ENCODE measurements around the gene LRRC2.

The LRRC2 gene

GRCh38 chr3:46517784-46518181, 48.3 kb downstream of the LRRC2 start:
- Histone ChIP-seq H3K27ac (no peak overlapping the region), H2AFZ (no peak overlapping the region), H3K9me3 (ENCODE audit: control insufficient read depth, low read length) (no peaks in the 10 kb centered on the region), H3K4me3 (ENCODE audit: low read depth, low read length) (no peak overlapping the region), H3K4me2 (ENCODE audit: low read length) (no peak overlapping the region), H3K27me3 (ENCODE audit: control insufficient read depth, insufficient read depth, low read length) (no peaks in the 10 kb centered on the region), H3K4me1 (no peaks in the 10 kb centered on the region), H3K36me3 (ENCODE audit: control insufficient read depth, insufficient read depth, low read length) (no peaks in the 10 kb centered on the region), H3K9ac (no peak overlapping the region), H3K79me2 (no peaks in the 10 kb centered on the region)
- TF ChIP-seq CTCF (IDR thresholded peaks at IDR 0.05), result no peak

GRCh38 chr3:46517016-46517783, 48.9 kb downstream of the LRRC2 start:
- Histone ChIP-seq H3K4me1 (no peaks in the 10 kb centered on the region), H3K27ac (no peak overlapping the region), H3K27me3 (ENCODE audit: control insufficient read depth, insufficient read depth, low read length) (no peaks in the 10 kb centered on the region), H3K4me3 (ENCODE audit: low read depth, low read length) (no peak overlapping the region), H3K79me2 (no peaks in the 10 kb centered on the region), H2AFZ (no peak overlapping the region), H3K9me3 (ENCODE audit: control insufficient read depth, low read length) (no peaks in the 10 kb centered on the region), H3K36me3 (ENCODE audit: control insufficient read depth, insufficient read depth, low read length) (no peaks in the 10 kb centered on the region), H3K9ac (no peak overlapping the region), H3K4me2 (ENCODE audit: low read length) (no peak overlapping the region)
- no peak for TF ChIP-seq CTCF (IDR thresholded peaks at IDR 0.05)

- H3K4me2 ChIP-seq (ENCODE audit: low read length), result no peak overlapping the region
- H3K27ac ChIP-seq, result no peak overlapping the region
- H3K27me3 ChIP-seq (ENCODE audit: control insufficient read depth, insufficient read depth, low read length), result no peaks in the 10 kb centered on the region
- H3K9ac ChIP-seq, result no peak overlapping the region
- no peak overlapping the region for H2AFZ ChIP-seq
- H3K36me3 ChIP-seq (ENCODE audit: control insufficient read depth, insufficient read depth, low read length), result no peaks in the 10 kb centered on the region
- H3K79me2 ChIP-seq, result no peaks in the 10 kb centered on the region
- H3K4me1 ChIP-seq, result no peaks in the 10 kb centered on the region
- no peaks in the 10 kb centered on the region for H3K9me3 ChIP-seq (ENCODE audit: control insufficient read depth, low read length)
- H3K4me3 ChIP-seq (ENCODE audit: low read depth, low read length), result no peak overlapping the region
- no peak for TF ChIP-seq CTCF (IDR thresholded peaks at IDR 0.05)
These were observed 49.6 kb downstream of the LRRC2 start for GRCh38 chr3:46516521-46516920.

GRCh38 chr3:46512191-46512749, 53.8 kb downstream of the LRRC2 start:
- no peaks in the 10 kb centered on the region for H3K79me2 ChIP-seq
- no peak overlapping the region for H3K27ac ChIP-seq
- H3K36me3 ChIP-seq (ENCODE audit: control insufficient read depth, insufficient read depth, low read length), result no peaks in the 10 kb centered on the region
- no peak for TF ChIP-seq CTCF (IDR thresholded peaks at IDR 0.05)
- H3K4me1 ChIP-seq, result no peaks in the 10 kb centered on the region
- no peak overlapping the region for H2AFZ ChIP-seq
- no peaks in the 10 kb centered on the region for H3K27me3 ChIP-seq (ENCODE audit: control insufficient read depth, insufficient read depth, low read length)
- no peak overlapping the region for H3K9ac ChIP-seq
- no peaks in the 10 kb centered on the region for H3K9me3 ChIP-seq (ENCODE audit: control insufficient read depth, low read length)
- H3K4me2 ChIP-seq (ENCODE audit: low read length), result no peak overlapping the region
- no peak overlapping the region for H3K4me3 ChIP-seq (ENCODE audit: low read depth, low read length)
